SK-N-SH (cell line): ENCODE data around the gene PCP4L1. TPM values are rescaled to one million over a fixed set of nuclear protein-coding genes. Genes with fewer than 3 reads are reported as not detected.

Experiments
- CTCF ChIA-PET: fragments of 300-600, 350-600 bp; formaldehyde crosslinking; extraction: SDS; loops from one replicate; lab custom pipeline; 2021; lab: Yijun Ruan, JAX
- POLR2A ChIA-PET: fragments of 350-600 bp; sonication (Branson Sonifier 250); formaldehyde crosslinking; extraction: SDS; loops from one replicate; lab custom pipeline; 2020; ENCODE audit warnings: antibody characterized with exemption, inconsistent platforms; lab: Yijun Ruan, JAX
- DNase-seq: peaks from one replicate; pipeline ENCODE4 v3.0.0; 2012
- H2AFZ ChIP-seq: fragments of 200-600 bp; sonication (generic); 2 replicates; pipeline ENCODE4 v1.8.1; 2016; ENCODE audit warnings: antibody characterized with exemption, mild to moderate bottlenecking, low read depth
- H3F3A ChIP-seq: fragments of 200-600 bp; sonication (generic); replicated peaks from 2 replicates; pipeline ENCODE3; 2016; ENCODE audit warnings: antibody characterized with exemption, mild to moderate bottlenecking; ENCODE audit not compliant: insufficient read depth
- H3K27ac ChIP-seq, 2 experiments: fragments of 200-500 bp in 1 of 2; fragments of 200-600 bp in 1 of 2; sonication (Bioruptor generic) in 1 of 2; sonication (generic), shearing (Covaris generic) in 1 of 2; 2 replicates each; pipeline versions ENCODE4 v1.5.1 to v1.6.1; 2014 to 2016; ENCODE audit warnings: low read depth in 2 of 2, inconsistent platforms in 1 of 2, low read length in 1 of 2, mild to moderate bottlenecking in 1 of 2, mixed read lengths in 1 of 2
- H3K27me3 ChIP-seq: fragments of 200-600 bp; sonication (generic), shearing (Covaris generic); 2 replicates; pipeline ENCODE4 v1.6.1; 2016; ENCODE audit warnings: mixed run types; ENCODE audit not compliant: insufficient read depth
- H3K36me3 ChIP-seq, 2 experiments: fragments of 200-500 bp in 1 of 2; fragments of 200-600 bp in 1 of 2; sonication (Bioruptor generic) in 1 of 2; sonication (generic) in 1 of 2; replicated peaks in 1 of 2; 2 replicates each; pipeline versions ENCODE3 to v1.5.1; 2014 to 2016; ENCODE audit warnings: low read length in 1 of 2, mild to moderate bottlenecking in 1 of 2; ENCODE audit not compliant: insufficient read depth in 2 of 2, control insufficient read depth in 1 of 2
- H3K4me1 ChIP-seq, 2 experiments: fragments of 200-500 bp in 1 of 2; fragments of 200-600 bp in 1 of 2; sonication (Bioruptor generic) in 1 of 2; sonication (generic), shearing (Covaris generic) in 1 of 2; 2 replicates each; pipeline versions ENCODE4 v1.5.1 to v1.6.1; 2014 to 2016; ENCODE audit warnings: low read depth in 1 of 2, low read length in 1 of 2, mixed run types in 1 of 2; ENCODE audit not compliant: insufficient read depth in 2 of 2, control insufficient read depth in 1 of 2
- H3K4me2 ChIP-seq: fragments of 200-600 bp; sonication (generic), shearing (Covaris generic); 2 replicates; pipeline ENCODE4 v1.6.1; 2017; ENCODE audit warnings: mixed run types
- H3K4me3 ChIP-seq, 2 experiments: fragments of 200-500 bp in 1 of 2; fragments of 200-600 bp in 1 of 2; sonication (Bioruptor generic) in 1 of 2; sonication (generic), shearing (Covaris generic) in 1 of 2; 2 replicates each; pipeline versions ENCODE4 v1.5.1 to v1.8.1; 2014 to 2016; ENCODE audit warnings: low read depth in 2 of 2, inconsistent platforms in 1 of 2, low read length in 1 of 2, mild to moderate bottlenecking in 1 of 2, mixed read lengths in 1 of 2, moderate library complexity in 1 of 2
- H3K79me2 ChIP-seq: fragments of 200-600 bp; sonication (generic); 2 replicates; pipeline ENCODE4 v1.8.1; 2017; ENCODE audit warnings: mild to moderate bottlenecking; ENCODE audit not compliant: insufficient read depth
- H3K9ac ChIP-seq: fragments of 200-600 bp; sonication (generic); 2 replicates; pipeline ENCODE4 v1.6.1; 2017; ENCODE audit warnings: mixed run types
- H3K9me2 ChIP-seq: fragments of 200-600 bp; sonication (generic); 2 replicates; pipeline ENCODE4 v1.6.1; 2017; ENCODE audit warnings: mixed run types
- H3K9me3 ChIP-seq: fragments of 200-600 bp; sonication (generic); 2 replicates; pipeline ENCODE4 v1.6.1; 2017; ENCODE audit warnings: mixed run types, mild to moderate bottlenecking, moderate library complexity
- H4K20me1 ChIP-seq: fragments of 200-600 bp; sonication (generic); 2 replicates; pipeline ENCODE4 v1.6.1; 2017; ENCODE audit warnings: mild to moderate bottlenecking, mixed run types; ENCODE audit not compliant: insufficient read depth
- ELF1 ChIP-seq: IDR thresholded peaks from 2 replicates; pipeline ENCODE4 v1.4.0; 2012
- EP300 ChIP-seq, 2 experiments: IDR thresholded peaks; 2 replicates each; pipeline versions ENCODE4 v1.4.0 to v1.6.1; 2012; ENCODE audit warnings: borderline replicate concordance in 1 of 2, low read depth in 1 of 2, low read length in 1 of 2
- EZH2phosphoT487 ChIP-seq: fragments of 200-600 bp; sonication (generic); IDR thresholded peaks from 2 replicates; pipeline ENCODE4 v1.6.1; 2017; ENCODE audit warnings: low read depth, mixed run types, mild to moderate bottlenecking, antibody characterized with exemption, moderate library complexity, borderline replicate concordance
- FOSL2 ChIP-seq: IDR thresholded peaks from 2 replicates; pipeline ENCODE4 v1.4.0; 2012; ENCODE audit warnings: low read depth, mild to moderate bottlenecking, moderate library complexity, borderline replicate concordance
- FOXJ3 ChIP-seq: sonication (generic); formaldehyde crosslinking; IDR thresholded peaks from 2 replicates; pipeline ENCODE4 v1.5.1; 2020; ENCODE audit warnings: mild to moderate bottlenecking, missing genetic modification reagents
- FOXM1 ChIP-seq: IDR thresholded peaks from 2 replicates; pipeline ENCODE4 v1.4.0; 2012; ENCODE audit warnings: low read depth, mild to moderate bottlenecking
- GABPA ChIP-seq: IDR thresholded peaks from 2 replicates; pipeline ENCODE4 v1.4.0; 2012; ENCODE audit warnings: low read depth, mild to moderate bottlenecking
- GATA2 ChIP-seq: sonication (generic); formaldehyde crosslinking; IDR thresholded peaks from 2 replicates; pipeline ENCODE4 v1.5.0; 2020; ENCODE audit warnings: mild to moderate bottlenecking, missing genetic modification reagents
- MEF2A ChIP-seq: IDR thresholded peaks from 2 replicates; pipeline ENCODE4 v1.4.0; 2012; ENCODE audit warnings: low read depth, borderline replicate concordance
- MXI1 ChIP-seq: IDR thresholded peaks from 2 replicates; pipeline ENCODE4 v1.6.1; 2012; ENCODE audit warnings: mild to moderate bottlenecking, low read depth, low read length, improper control_type of control experiment
- NRF1 ChIP-seq: IDR thresholded peaks from 2 replicates; pipeline ENCODE4 v1.6.1; 2012; ENCODE audit warnings: low read depth, mild to moderate bottlenecking, low read length
- PBX3 ChIP-seq: IDR thresholded peaks from 2 replicates; pipeline ENCODE4; 2012
- POLR2AphosphoS5 ChIP-seq: IDR thresholded peaks from 2 replicates; pipeline ENCODE4 v1.6.1; 2012; ENCODE audit warnings: low read depth, low read length
- RAD21 ChIP-seq: IDR thresholded peaks from 2 replicates; pipeline ENCODE4 v1.6.1; 2012; ENCODE audit warnings: mild to moderate bottlenecking, low read length
- RFX5 ChIP-seq: IDR thresholded peaks from 2 replicates; pipeline ENCODE4 v1.6.1; 2012; ENCODE audit warnings: mild to moderate bottlenecking, improper control_type of control experiment, low read length
- RXRA ChIP-seq: IDR thresholded peaks from 2 replicates; pipeline ENCODE4 v1.4.0; 2012; ENCODE audit warnings: low read depth, mild to moderate bottlenecking, borderline replicate concordance
- TCF12 ChIP-seq: IDR thresholded peaks from 2 replicates; pipeline ENCODE4 v1.4.0; 2012
- WGBS: methylation state at CpG from one replicate; pipeline ENCODE4 v1.1.6; 2017; ENCODE audit warnings: low lambda C conversion rate; 5-methylcytosine and 5-hydroxymethylcytosine counted together
- polyA plus RNA-seq, 3 experiments: library from polyadenylated mRNA; depleted of rRNA; stranded (reverse); fragments of >200 nt; gene quantifications; 2 replicates each; pipeline ENCODE4 v1.2.3, GENCODE V29; 2012
- TF ChIP-seq, protein P1 (sequence below): IDR thresholded peaks from 2 replicates; pipeline ENCODE4 v1.4.0; 2012; ENCODE audit warnings: low read depth
- TF ChIP-seq, protein P2 (sequence below): IDR thresholded peaks from 2 replicates; pipeline ENCODE4 v1.6.1; 2012; ENCODE audit warnings: mild to moderate bottlenecking, low read depth, low read length, moderate library complexity
- TF ChIP-seq, protein P3 (sequence below): fragments of 150-350 bp; IDR thresholded peaks from 2 replicates; pipeline ENCODE4 v1.6.1; 2017; ENCODE audit warnings: antibody characterized with exemption, low read length, low read depth, borderline replicate concordance

The PCP4L1 gene
- polyA plus RNA-seq, 1 of the 3 experiments (the other 2 are of a cell fraction), result not detected

DNA sequence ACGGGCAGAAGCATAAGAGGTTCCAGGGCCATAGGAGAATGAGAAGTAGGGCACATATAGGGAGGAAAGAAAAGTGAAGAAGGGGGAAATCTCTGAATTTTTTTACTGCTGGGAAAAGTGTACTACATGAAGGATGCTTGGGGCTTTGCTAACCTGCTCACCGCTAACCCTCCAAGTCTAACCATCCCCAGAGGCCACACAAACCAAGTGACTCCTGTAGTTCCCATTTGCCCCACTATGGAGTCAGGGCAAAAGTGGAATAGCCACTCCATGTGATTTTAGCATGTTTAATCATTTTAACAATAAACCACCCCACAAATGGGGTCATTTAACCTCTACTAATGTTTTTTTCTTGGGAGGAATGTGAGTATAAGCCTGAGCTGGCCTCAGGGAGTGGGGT is 26.6 kb downstream of the PCP4L1 start:
- Histone ChIP-seq H3K4me3 (no peak overlapping the region), H3F3A (no peaks in the 10 kb centered on the region), H2AFZ (no peak overlapping the region), H4K20me1 (no peaks in the 10 kb centered on the region)
- WGBS, result 65% methylated on average over 2 of the region's 2 CpGs
- TF ChIP-seq TCF12, result no peak
- no peak for TF ChIP-seq EZH2phosphoT487
- no peak for TF ChIP-seq FOSL2
- no peak for TF ChIP-seq GATA2 (CRISPR knock-in tag)
- TF ChIP-seq FOXM1, result no peak
- no peak for TF ChIP-seq EP300 (IDR thresholded peaks at IDR 0.05; ENCODE audit: borderline replicate concordance in 1 of 2, low read depth in 1 of 2, low read length in 1 of 2)
- no peak for TF ChIP-seq POLR2AphosphoS5
- no peak for TF ChIP-seq ELF1
- TF ChIP-seq, protein P1, sequence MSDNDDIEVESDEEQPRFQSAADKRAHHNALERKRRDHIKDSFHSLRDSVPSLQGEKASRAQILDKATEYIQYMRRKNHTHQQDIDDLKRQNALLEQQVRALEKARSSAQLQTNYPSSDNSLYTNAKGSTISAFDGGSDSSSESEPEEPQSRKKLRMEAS, result no peak
- no peak for TF ChIP-seq NRF1
- TF ChIP-seq, protein P2, sequence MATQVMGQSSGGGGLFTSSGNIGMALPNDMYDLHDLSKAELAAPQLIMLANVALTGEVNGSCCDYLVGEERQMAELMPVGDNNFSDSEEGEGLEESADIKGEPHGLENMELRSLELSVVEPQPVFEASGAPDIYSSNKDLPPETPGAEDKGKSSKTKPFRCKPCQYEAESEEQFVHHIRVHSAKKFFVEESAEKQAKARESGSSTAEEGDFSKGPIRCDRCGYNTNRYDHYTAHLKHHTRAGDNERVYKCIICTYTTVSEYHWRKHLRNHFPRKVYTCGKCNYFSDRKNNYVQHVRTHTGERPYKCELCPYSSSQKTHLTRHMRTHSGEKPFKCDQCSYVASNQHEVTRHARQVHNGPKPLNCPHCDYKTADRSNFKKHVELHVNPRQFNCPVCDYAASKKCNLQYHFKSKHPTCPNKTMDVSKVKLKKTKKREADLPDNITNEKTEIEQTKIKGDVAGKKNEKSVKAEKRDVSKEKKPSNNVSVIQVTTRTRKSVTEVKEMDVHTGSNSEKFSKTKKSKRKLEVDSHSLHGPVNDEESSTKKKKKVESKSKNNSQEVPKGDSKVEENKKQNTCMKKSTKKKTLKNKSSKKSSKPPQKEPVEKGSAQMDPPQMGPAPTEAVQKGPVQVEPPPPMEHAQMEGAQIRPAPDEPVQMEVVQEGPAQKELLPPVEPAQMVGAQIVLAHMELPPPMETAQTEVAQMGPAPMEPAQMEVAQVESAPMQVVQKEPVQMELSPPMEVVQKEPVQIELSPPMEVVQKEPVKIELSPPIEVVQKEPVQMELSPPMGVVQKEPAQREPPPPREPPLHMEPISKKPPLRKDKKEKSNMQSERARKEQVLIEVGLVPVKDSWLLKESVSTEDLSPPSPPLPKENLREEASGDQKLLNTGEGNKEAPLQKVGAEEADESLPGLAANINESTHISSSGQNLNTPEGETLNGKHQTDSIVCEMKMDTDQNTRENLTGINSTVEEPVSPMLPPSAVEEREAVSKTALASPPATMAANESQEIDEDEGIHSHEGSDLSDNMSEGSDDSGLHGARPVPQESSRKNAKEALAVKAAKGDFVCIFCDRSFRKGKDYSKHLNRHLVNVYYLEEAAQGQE, result no peak
- no peak for TF ChIP-seq RXRA
- no peak for TF ChIP-seq GABPA
- TF ChIP-seq, all 33 proteins: peak for 0
- Histone ChIP-seq H3K9me3 (no peaks in the 10 kb centered on the region), H3K27ac (no peak overlapping the region), H3K27me3 (peaks cover 14% of the 10 kb centered on the region; the same call in 1 of the 2 replicates), H3K4me2 (no peak overlapping the region), H3K4me1 (no peaks in the 10 kb centered on the region), H3K36me3 (no peaks in the 10 kb centered on the region), H3K9me2 (no peaks in the 10 kb centered on the region), H3K9ac (no peak overlapping the region), H3K79me2 (no peaks in the 10 kb centered on the region)
- DNase-seq, result no peak
- ChIA-PET POLR2A (no interaction called here), CTCF (interaction anchor here (0.6 to 1.5 kb wide), 2 partner anchors 19 to 56 kb away, joined by 3 read pairs; no protein-coding TSS in a partner anchor)

GRCh38 chr1:161285521-161285920 is 27.0 kb downstream of the PCP4L1 start:
- no peak for DNase-seq
- Histone ChIP-seq H3K4me3 (no peak overlapping the region), H2AFZ (no peak overlapping the region), H3K27me3 (peaks cover 14% of the 10 kb centered on the region; the same call in 1 of the 2 replicates), H3F3A (no peaks in the 10 kb centered on the region), H3K79me2 (no peaks in the 10 kb centered on the region), H3K4me1 (no peaks in the 10 kb centered on the region), H3K9ac (no peak overlapping the region), H3K9me2 (no peaks in the 10 kb centered on the region), H3K4me2 (no peak overlapping the region), H3K9me3 (no peaks in the 10 kb centered on the region), H4K20me1 (no peaks in the 10 kb centered on the region), H3K36me3 (no peaks in the 10 kb centered on the region), H3K27ac (no peak overlapping the region)
- POLR2A ChIA-PET, result no interaction called here
- CTCF ChIA-PET, result interaction anchor here (0.6 to 1.5 kb wide), 2 partner anchors 18 to 56 kb away, joined by 3 read pairs; no protein-coding TSS in a partner anchor
- TF ChIP-seq GATA2 (CRISPR knock-in tag), result no peak
- TF ChIP-seq, protein P3, sequence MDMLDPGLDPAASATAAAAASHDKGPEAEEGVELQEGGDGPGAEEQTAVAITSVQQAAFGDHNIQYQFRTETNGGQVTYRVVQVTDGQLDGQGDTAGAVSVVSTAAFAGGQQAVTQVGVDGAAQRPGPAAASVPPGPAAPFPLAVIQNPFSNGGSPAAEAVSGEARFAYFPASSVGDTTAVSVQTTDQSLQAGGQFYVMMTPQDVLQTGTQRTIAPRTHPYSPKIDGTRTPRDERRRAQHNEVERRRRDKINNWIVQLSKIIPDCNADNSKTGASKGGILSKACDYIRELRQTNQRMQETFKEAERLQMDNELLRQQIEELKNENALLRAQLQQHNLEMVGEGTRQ, result no peak
- TF ChIP-seq MXI1, result no peak
- no peak for TF ChIP-seq EZH2phosphoT487
- no peak for TF ChIP-seq RFX5
- TF ChIP-seq, protein P1, result no peak
- no peak for TF ChIP-seq FOSL2
- TF ChIP-seq POLR2AphosphoS5, result no peak
- no peak for TF ChIP-seq RXRA
- TF ChIP-seq MEF2A, result no peak
- no peak for TF ChIP-seq FOXJ3 (CRISPR knock-in tag)
- TF ChIP-seq PBX3, result no peak
- no peak for TF ChIP-seq RAD21
- WGBS, result 67% methylated on average over 5 of the region's 5 CpGs
